ENCODE results near the gene MCM5. TPM values are rescaled to one million over a fixed set of nuclear protein-coding genes. Genes with fewer than 3 reads are reported as not detected.

MCM5 gene
- total RNA-seq, 4 donors from 2014 or later, result 19.8 to 25.3 (median 22.4) TPM

- Histone ChIP-seq H3K36me3 (no peaks in the 10 kb centered on the region), H3K27me3 (no peaks in the 10 kb centered on the region), H3K4me1 (peaks cover 0 to 19% (median 10%) of the 10 kb centered on the region in 4 donors), H3K4me3 (no peak overlapping the region), H3K27ac (no peak overlapping the region), H3K9me3 (no peaks in the 10 kb centered on the region)
- TF ChIP-seq EP300 (IDR thresholded peaks at IDR 0.05) (no peak), POLR2A (IDR thresholded peaks at IDR 0.05) (no peak), CTCF (IDR thresholded peaks at IDR 0.05) (no peak)
- DNase-seq (ENCODE audit: low spot score in 2 of 2), result no peak
- 68 to 85% methylated on average over 4 of the region's 4 CpGs for WGBS, 2 donors
Observed at GRCh38 chr22:35473971-35474370, 74.0 kb downstream of the MCM5 start.

Other genes starting within 250 kb of the MCM5 start
- gene HMGXB4, start 142.6 kb upstream of the MCM5 start, total RNA-seq, result 10 to 100 TPM; 15.9 to 23.7 (median 18.0) TPM
- 100 to 1,000 TPM in 1 of 4 donors, 10 to 100 TPM in 3; 64.7 to 114 (median 86.5) TPM for gene TOM1, start 100.2 kb upstream of the MCM5 start, total RNA-seq
- 10 to 100 TPM in 3 of 4 donors, 1 to 10 TPM in 1; 7.5 to 53.7 (median 19.0) TPM for gene HMOX1, start 19.0 kb upstream of the MCM5 start, total RNA-seq
- 1 to 10 TPM in 1 of 4 donors, under 1 TPM in 3; 0.20 to 1.5 (median 0.40) TPM for gene RASD2, start 140.7 kb downstream of the MCM5 start, total RNA-seq
- gene MB, start 217.2 kb downstream of the MCM5 start, total RNA-seq, result not detected
- 10 to 100 TPM in 3 of 4 donors, 1 to 10 TPM in 1; 9.2 to 24.9 (median 19.6) TPM for gene APOL6, start 248.3 kb downstream of the MCM5 start, total RNA-seq